OCI-LY3 (cell line): ENCODE measurements around the gene CYP26C1.

Experiments used
- CTCF ChIP-seq: fragments of 200-600, 300-600 bp; sonication (generic); IDR thresholded peaks from 2 replicates; pipeline ENCODE4 v1.5.1; 2014; ENCODE audit warnings: antibody characterized with exemption, low read length, low read depth
- EZH2phosphoT487 ChIP-seq: fragments of 200-600 bp; shearing (Covaris generic); IDR thresholded peaks from 2 replicates; pipeline ENCODE4 v1.6.1; 2018; ENCODE audit warnings: antibody characterized with exemption, mixed run types, low read depth

GRCh38 chr10:93091960-93092359 lies 31.4 kb downstream of the CYP26C1 start:
- TF ChIP-seq CTCF (no peak), EZH2phosphoT487 (no peak)
